ENCODE data around the gene XIRP1.

GRCh38 chr3:39189959-39190269 lies 2.5 kb downstream of the XIRP1 start:
- TF ChIP-seq CTCF (IDR thresholded peaks at IDR 0.05) = peak; percentile 66 to 85 (median 78)
- no peak for TF ChIP-seq POLR2A (IDR thresholded peaks at IDR 0.05)

All from Peyer's patch (tissue), 4 donors.